ENCODE data around the gene SBNO2.

DNA sequence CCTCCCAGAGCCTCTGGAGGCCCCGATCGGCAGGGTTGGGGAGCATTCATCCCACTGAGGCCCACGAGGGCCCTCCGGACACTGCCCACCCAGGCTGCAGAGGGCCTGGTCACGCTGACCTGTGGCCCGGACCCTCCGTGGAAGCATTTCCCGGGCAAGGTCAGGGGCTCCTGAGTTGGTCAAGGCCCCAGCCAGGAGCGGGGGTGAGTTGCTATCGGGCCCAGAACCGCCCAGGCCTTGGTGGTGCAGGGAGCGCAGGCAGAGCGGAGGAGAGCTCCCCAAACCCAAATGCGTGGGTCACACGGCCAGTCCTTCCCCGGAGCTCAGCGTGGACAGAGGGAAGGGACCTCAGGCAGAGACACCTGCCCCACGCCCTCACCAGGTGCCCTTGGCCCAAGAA lies 44.5 kb downstream of the SBNO2 start:
- no peak for TF ChIP-seq POLR2A (IDR thresholded peaks at IDR 0.05; ENCODE audit: low read depth, low read length)
- TF ChIP-seq POLR2AphosphoS5 (IDR thresholded peaks at IDR 0.05; ENCODE audit: low read depth, low read length) = no peak
- TF ChIP-seq TAF1 (IDR thresholded peaks at IDR 0.05; ENCODE audit: borderline replicate concordance, low read depth, low read length) = no peak
